Ovary (tissue), 3 donors: Measurements from ENCODE around the gene ME1.

Experiments
- EP300 ChIP-seq: sonication (generic); formaldehyde crosslinking; IDR thresholded peaks from one replicate; pipeline ENCODE4 v1.6.1; 2017; ENCODE audit warnings: antibody characterized with exemption
- POLR2A ChIP-seq: fragments of 450-650 bp; IDR thresholded peaks from one replicate; pipeline ENCODE4 v1.6.1; 2017; ENCODE audit warnings: antibody characterized with exemption, mild to moderate bottlenecking, moderate library complexity
- TF ChIP-seq, protein P1 (sequence below), 3 donors: fragments of 450-650 bp in 2 of 3; fragments of 200-600 bp in 1 of 3; IDR thresholded peaks; one replicate each; pipeline versions ENCODE4 v1.5.1 to v1.8.0; 2016 to 2022; ENCODE audit warnings: antibody characterized with exemption in 3 of 3, mild to moderate bottlenecking in 1 of 3
- donor health status: DM: no; HTN: no; CAD: no.

GRCh38 chr6:83285917-83286316, 144.9 kb downstream of the ME1 start:
- TF ChIP-seq, protein P1, sequence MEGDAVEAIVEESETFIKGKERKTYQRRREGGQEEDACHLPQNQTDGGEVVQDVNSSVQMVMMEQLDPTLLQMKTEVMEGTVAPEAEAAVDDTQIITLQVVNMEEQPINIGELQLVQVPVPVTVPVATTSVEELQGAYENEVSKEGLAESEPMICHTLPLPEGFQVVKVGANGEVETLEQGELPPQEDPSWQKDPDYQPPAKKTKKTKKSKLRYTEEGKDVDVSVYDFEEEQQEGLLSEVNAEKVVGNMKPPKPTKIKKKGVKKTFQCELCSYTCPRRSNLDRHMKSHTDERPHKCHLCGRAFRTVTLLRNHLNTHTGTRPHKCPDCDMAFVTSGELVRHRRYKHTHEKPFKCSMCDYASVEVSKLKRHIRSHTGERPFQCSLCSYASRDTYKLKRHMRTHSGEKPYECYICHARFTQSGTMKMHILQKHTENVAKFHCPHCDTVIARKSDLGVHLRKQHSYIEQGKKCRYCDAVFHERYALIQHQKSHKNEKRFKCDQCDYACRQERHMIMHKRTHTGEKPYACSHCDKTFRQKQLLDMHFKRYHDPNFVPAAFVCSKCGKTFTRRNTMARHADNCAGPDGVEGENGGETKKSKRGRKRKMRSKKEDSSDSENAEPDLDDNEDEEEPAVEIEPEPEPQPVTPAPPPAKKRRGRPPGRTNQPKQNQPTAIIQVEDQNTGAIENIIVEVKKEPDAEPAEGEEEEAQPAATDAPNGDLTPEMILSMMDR (IDR thresholded peaks at IDR 0.05) = no peak
- TF ChIP-seq EP300 = no peak
- TF ChIP-seq POLR2A = no peak
